Measurements from ENCODE around the gene ACAA2.

GRCh38 chr18:49756135-49756534, 57.2 kb downstream of the ACAA2 start:
- TF ChIP-seq, protein P1, sequence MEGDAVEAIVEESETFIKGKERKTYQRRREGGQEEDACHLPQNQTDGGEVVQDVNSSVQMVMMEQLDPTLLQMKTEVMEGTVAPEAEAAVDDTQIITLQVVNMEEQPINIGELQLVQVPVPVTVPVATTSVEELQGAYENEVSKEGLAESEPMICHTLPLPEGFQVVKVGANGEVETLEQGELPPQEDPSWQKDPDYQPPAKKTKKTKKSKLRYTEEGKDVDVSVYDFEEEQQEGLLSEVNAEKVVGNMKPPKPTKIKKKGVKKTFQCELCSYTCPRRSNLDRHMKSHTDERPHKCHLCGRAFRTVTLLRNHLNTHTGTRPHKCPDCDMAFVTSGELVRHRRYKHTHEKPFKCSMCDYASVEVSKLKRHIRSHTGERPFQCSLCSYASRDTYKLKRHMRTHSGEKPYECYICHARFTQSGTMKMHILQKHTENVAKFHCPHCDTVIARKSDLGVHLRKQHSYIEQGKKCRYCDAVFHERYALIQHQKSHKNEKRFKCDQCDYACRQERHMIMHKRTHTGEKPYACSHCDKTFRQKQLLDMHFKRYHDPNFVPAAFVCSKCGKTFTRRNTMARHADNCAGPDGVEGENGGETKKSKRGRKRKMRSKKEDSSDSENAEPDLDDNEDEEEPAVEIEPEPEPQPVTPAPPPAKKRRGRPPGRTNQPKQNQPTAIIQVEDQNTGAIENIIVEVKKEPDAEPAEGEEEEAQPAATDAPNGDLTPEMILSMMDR (IDR thresholded peaks at IDR 0.05; ENCODE audit: low read depth, low read length, missing input control), result no peak
- TF ChIP-seq GABPA (IDR thresholded peaks at IDR 0.05 in 1 of 2, conservative IDR thresholded peaks at IDR 0.05 in 1 of 2), result no peak
- TF ChIP-seq YY1 (IDR thresholded peaks at IDR 0.05), result no peak
- no peak for TF ChIP-seq HNF4A (conservative IDR thresholded peaks at IDR 0.05)
- TF ChIP-seq TAF1 (conservative IDR thresholded peaks at IDR 0.05), result no peak
- no peak for TF ChIP-seq ATF3 (IDR thresholded peaks at IDR 0.05)
- TF ChIP-seq REST (IDR thresholded peaks at IDR 0.05), result no peak
- no peak for TF ChIP-seq JUND (IDR thresholded peaks at IDR 0.05)
- no peak for TF ChIP-seq SP1 (IDR thresholded peaks at IDR 0.05)
- TF ChIP-seq, protein P2, sequence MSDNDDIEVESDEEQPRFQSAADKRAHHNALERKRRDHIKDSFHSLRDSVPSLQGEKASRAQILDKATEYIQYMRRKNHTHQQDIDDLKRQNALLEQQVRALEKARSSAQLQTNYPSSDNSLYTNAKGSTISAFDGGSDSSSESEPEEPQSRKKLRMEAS (IDR thresholded peaks at IDR 0.05), result no peak
- TF ChIP-seq RAD21 (IDR thresholded peaks at IDR 0.05), result no peak
- TF ChIP-seq EGR1 (IDR thresholded peaks at IDR 0.05; ENCODE audit: low read depth in 2 of 2), result no peak
- TF ChIP-seq RXRA (IDR thresholded peaks at IDR 0.05), result no peak
